ENCODE data around the gene AKT1.

Gene AKT1

DNA sequence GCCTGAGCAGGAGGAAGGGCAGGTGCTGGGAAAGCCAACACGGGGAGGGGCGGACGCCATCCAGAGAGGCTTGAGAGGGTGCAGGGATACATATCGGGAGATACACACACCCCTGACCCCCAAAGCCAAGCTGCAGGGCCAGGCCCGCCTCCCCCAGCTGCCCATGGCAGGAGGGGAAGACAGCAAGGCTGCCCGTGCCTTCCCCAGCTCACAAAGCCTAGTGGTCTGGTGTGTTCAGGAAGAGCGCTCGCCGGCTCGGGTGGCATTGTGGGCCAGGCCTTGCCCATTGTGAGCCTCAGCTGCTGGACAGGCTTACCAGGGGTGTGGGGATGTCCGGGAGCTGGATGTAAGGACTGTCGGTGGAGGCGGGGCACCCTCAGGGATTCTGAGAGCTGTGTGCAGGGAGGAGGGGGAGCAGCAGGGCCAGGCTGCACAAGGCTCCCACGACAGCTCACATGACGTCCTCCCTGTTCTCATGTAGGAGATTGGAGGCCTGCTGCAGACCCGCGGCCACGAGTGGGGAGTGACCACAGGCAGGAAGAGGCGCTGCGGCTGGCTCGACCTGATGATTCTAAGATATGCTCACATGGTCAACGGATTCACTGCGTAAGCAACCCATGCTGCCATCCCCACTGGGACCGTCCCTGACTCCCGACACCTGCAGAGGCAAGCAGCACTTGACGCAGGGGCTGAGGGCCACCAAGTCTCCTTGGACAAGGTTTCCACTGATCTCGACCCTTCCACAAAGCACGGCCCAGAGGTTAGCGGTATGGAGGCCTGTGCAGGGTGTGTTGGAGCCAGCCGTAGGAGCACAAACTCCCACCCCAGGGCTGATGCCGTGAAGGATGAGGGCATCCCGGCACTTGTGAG lies 52.7 kb downstream of the AKT1 start:
- H3K27ac ChIP-seq (ENCODE audit: low read length): no peak overlapping the region
- H4K20me1 ChIP-seq (ENCODE audit: insufficient read depth, low read length): no peaks in the 10 kb centered on the region
- TF ChIP-seq, protein P1, sequence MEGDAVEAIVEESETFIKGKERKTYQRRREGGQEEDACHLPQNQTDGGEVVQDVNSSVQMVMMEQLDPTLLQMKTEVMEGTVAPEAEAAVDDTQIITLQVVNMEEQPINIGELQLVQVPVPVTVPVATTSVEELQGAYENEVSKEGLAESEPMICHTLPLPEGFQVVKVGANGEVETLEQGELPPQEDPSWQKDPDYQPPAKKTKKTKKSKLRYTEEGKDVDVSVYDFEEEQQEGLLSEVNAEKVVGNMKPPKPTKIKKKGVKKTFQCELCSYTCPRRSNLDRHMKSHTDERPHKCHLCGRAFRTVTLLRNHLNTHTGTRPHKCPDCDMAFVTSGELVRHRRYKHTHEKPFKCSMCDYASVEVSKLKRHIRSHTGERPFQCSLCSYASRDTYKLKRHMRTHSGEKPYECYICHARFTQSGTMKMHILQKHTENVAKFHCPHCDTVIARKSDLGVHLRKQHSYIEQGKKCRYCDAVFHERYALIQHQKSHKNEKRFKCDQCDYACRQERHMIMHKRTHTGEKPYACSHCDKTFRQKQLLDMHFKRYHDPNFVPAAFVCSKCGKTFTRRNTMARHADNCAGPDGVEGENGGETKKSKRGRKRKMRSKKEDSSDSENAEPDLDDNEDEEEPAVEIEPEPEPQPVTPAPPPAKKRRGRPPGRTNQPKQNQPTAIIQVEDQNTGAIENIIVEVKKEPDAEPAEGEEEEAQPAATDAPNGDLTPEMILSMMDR (IDR thresholded peaks at IDR 0.05; ENCODE audit: low read depth, low read length): no peak
- no peak for TF ChIP-seq EZH2phosphoT487 (IDR thresholded peaks at IDR 0.05; ENCODE audit: low read depth)
- peaks cover 4% of the 10 kb centered on the region; the same call in 1 of the 2 replicates for H3K4me1 ChIP-seq (ENCODE audit: low read length)
- no peaks in the 10 kb centered on the region for H3K27me3 ChIP-seq (ENCODE audit: low read depth, low read length)
- no peak overlapping the region for H3K4me2 ChIP-seq (ENCODE audit: low read length)
- no peak overlapping the region for H2AFZ ChIP-seq (ENCODE audit: low read depth, low read length)
- no peak overlapping the region for H3K4me3 ChIP-seq (ENCODE audit: low read length)
- no peaks in the 10 kb centered on the region for H3K79me2 ChIP-seq (ENCODE audit: low read length)
- H3K36me3 ChIP-seq (replicated peaks; ENCODE audit: low read depth, low read length): no peaks in the 10 kb centered on the region
- no peaks in the 10 kb centered on the region for H3K9me3 ChIP-seq (ENCODE audit: insufficient read depth, low read length)
- no peak overlapping the region for H3K9ac ChIP-seq (ENCODE audit: low read length)

DNA sequence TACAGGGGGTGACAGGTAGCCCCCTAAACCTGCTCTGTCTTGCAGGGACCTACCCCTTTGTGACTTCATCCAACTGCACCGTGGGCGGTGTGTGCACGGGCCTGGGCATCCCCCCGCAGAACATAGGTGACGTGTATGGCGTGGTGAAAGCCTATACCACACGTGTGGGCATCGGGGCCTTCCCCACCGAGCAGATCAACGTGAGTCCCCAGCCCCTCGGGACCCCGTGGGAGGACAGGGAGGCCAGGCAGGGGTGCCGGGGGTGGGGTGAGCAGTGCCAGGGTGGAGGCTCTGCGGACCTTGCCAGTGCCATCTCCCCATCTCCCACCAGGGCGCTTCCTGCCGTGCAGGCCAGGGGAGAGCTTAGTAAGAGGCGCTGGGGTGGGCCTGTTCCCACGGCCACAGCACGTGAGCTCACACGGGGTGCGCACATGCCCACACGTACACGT lies 53.7 kb downstream of the AKT1 start:
- Histone ChIP-seq H3K4me2 (ENCODE audit: low read length) (no peak overlapping the region), H2AFZ (ENCODE audit: low read depth, low read length) (no peak overlapping the region), H3K4me1 (ENCODE audit: low read length) (peaks cover 4% of the 10 kb centered on the region; the same call in 1 of the 2 replicates), H3K27ac (ENCODE audit: low read length) (no peak overlapping the region), H3K79me2 (ENCODE audit: low read length) (no peaks in the 10 kb centered on the region), H3K27me3 (ENCODE audit: low read depth, low read length) (no peaks in the 10 kb centered on the region), H4K20me1 (ENCODE audit: insufficient read depth, low read length) (no peaks in the 10 kb centered on the region), H3K9me3 (ENCODE audit: insufficient read depth, low read length) (no peaks in the 10 kb centered on the region), H3K4me3 (ENCODE audit: low read length) (no peak overlapping the region), H3K36me3 (replicated peaks; ENCODE audit: low read depth, low read length) (no peaks in the 10 kb centered on the region), H3K9ac (ENCODE audit: low read length) (no peak overlapping the region)
- no peak for TF ChIP-seq EZH2phosphoT487 (IDR thresholded peaks at IDR 0.05; ENCODE audit: low read depth)
- TF ChIP-seq, protein P1 (IDR thresholded peaks at IDR 0.05; ENCODE audit: low read depth, low read length): no peak

GRCh38 chr14:104741108-104741802 lies 54.3 kb downstream of the AKT1 start:
- no peak overlapping the region for H3K4me2 ChIP-seq (ENCODE audit: low read length)
- H3K27ac ChIP-seq (ENCODE audit: low read length): no peak overlapping the region
- H3K9me3 ChIP-seq (ENCODE audit: insufficient read depth, low read length): no peaks in the 10 kb centered on the region
- H3K36me3 ChIP-seq (replicated peaks; ENCODE audit: low read depth, low read length): no peaks in the 10 kb centered on the region
- no peak overlapping the region for H3K4me3 ChIP-seq (ENCODE audit: low read length)
- TF ChIP-seq, protein P1 (IDR thresholded peaks at IDR 0.05; ENCODE audit: low read depth, low read length): no peak
- TF ChIP-seq EZH2phosphoT487 (IDR thresholded peaks at IDR 0.05; ENCODE audit: low read depth): no peak
- no peak overlapping the region for H3K9ac ChIP-seq (ENCODE audit: low read length)
- no peaks in the 10 kb centered on the region for H3K79me2 ChIP-seq (ENCODE audit: low read length)
- H2AFZ ChIP-seq (ENCODE audit: low read depth, low read length): no peak overlapping the region
- no peaks in the 10 kb centered on the region for H4K20me1 ChIP-seq (ENCODE audit: insufficient read depth, low read length)
- H3K27me3 ChIP-seq (ENCODE audit: low read depth, low read length): no peaks in the 10 kb centered on the region
- peaks cover 4% of the 10 kb centered on the region; the same call in 1 of the 2 replicates for H3K4me1 ChIP-seq (ENCODE audit: low read length)

Data from OCI-LY3 (cell line).